ENCODE measurements around the gene FAM222A. TPM values are rescaled to one million over a fixed set of nuclear protein-coding genes. Genes with fewer than 3 reads are reported as not detected.

Gene FAM222A
- polyA plus RNA-seq, 3 donors, result 0.34 to 2.1 (median 1.7) TPM

- 89 to 94% (median 93%) methylated on average over 9 of the region's 9 CpGs for WGBS, 3 donors
Measured at GRCh38 chr12:109818253-109818652, 104.6 kb downstream of the FAM222A start.

GRCh38 chr12:109818905-109819500 is 105.4 kb downstream of the FAM222A start:
- H3K27ac ChIP-seq (ENCODE audit: low read depth, low read length), result no peak overlapping the region
- WGBS, 3 donors, result 54 to 64% (median 60%) methylated on average over 10 of the region's 10 CpGs

More at GRCh38 chr12:109818253-109818652, 104.6 kb downstream of the FAM222A start:
- no peak overlapping the region for H3K27ac ChIP-seq (ENCODE audit: low read depth, low read length)

Other genes with a start within 250 kb of the FAM222A start
- 10 to 100 TPM in 2 of 3 donors, 1 to 10 TPM in 1; 9.6 to 86.8 (median 67.1) TPM for gene KCTD10, start 236.5 kb upstream of the FAM222A start, polyA plus RNA-seq
- gene UBE3B, start 236.2 kb upstream of the FAM222A start, polyA plus RNA-seq, result 10 to 100 TPM in 2 of 3 donors, 1 to 10 TPM in 1; 8.0 to 15.1 (median 12.5) TPM
- gene MMAB, start 140.3 kb upstream of the FAM222A start, polyA plus RNA-seq, result 10 to 100 TPM; 31.4 to 52.3 (median 37.1) TPM
- 10 to 100 TPM in 2 of 3 donors, 1 to 10 TPM in 1; 7.2 to 14.9 (median 11.7) TPM for gene MVK, start 140.0 kb upstream of the FAM222A start, polyA plus RNA-seq
- 1 to 10 TPM in 2 of 3 donors, under 1 TPM in 1; 0.70 to 1.4 (median 1.3) TPM for gene TRPV4, start 119.6 kb downstream of the FAM222A start, polyA plus RNA-seq
- 10 to 100 TPM; 12.3 to 33.6 (median 19.1) TPM for gene GLTP, start 166.7 kb downstream of the FAM222A start, polyA plus RNA-seq
- gene TCHP, start 186.4 kb downstream of the FAM222A start, polyA plus RNA-seq, result 1 to 10 TPM; 6.6 to 8.8 (median 8.0) TPM